GM21360 (cell line): Measurements from ENCODE around the gene CARD14.
"Not testable (repeated sequence)": the region's sequence is repeated elsewhere in the genome, so short reads cannot be mapped to it uniquely, and the experiment has no call there.

ENCODE experiments used
- ATAC-seq: cut with Tn5 transposase; IDR thresholded peaks from one replicate; pipeline ENCODE4 v1.9.1; 2021; ENCODE audit warnings: mild to moderate bottlenecking, moderate library complexity; ENCODE audit not compliant: unreplicated experiment

CARD14 gene

GRCh38 chr17:80247561-80247960 lies 77.7 kb downstream of the CARD14 start:
- no peak for ATAC-seq

- ATAC-seq: no peak
Observed at GRCh38 chr17:80248001-80248893, 78.4 kb downstream of the CARD14 start.

GRCh38 chr17:80248894-80249710 lies 79.3 kb downstream of the CARD14 start:
- no peak for ATAC-seq

- ATAC-seq: no peak
Observed at GRCh38 chr17:80251966-80252365, 82.1 kb downstream of the CARD14 start.

GRCh38 chr17:80252871-80253270 lies 83.0 kb downstream of the CARD14 start:
- no peak for ATAC-seq

GRCh38 chr17:80253631-80254395 lies 84.0 kb downstream of the CARD14 start:
- ATAC-seq: no peak

- no peak for ATAC-seq
Observed at GRCh38 chr17:80254396-80255251, 84.8 kb downstream of the CARD14 start.

- no peak for ATAC-seq
Observed at GRCh38 chr17:80256034-80256350, 86.2 kb downstream of the CARD14 start.

GRCh38 chr17:80257716-80258213 lies 87.9 kb downstream of the CARD14 start:
- no peak for ATAC-seq

GRCh38 chr17:80258296-80258695 lies 88.5 kb downstream of the CARD14 start:
- not testable (repeated sequence) for ATAC-seq
